ENCODE measurements around the gene TFEC. TPM values are rescaled to one million over a fixed set of nuclear protein-coding genes. Genes with fewer than 3 reads are reported as not detected.
"Not testable (repeated sequence)": the region's sequence is repeated elsewhere in the genome, so short reads cannot be mapped to it uniquely, and the experiment has no call there.

The TFEC gene
- total RNA-seq, 1 donor from 2014 or later = 0.56 TPM

- no peaks in the 10 kb centered on the region for H3K27me3 Mint-ChIP-seq (ENCODE audit: unreplicated experiment)
- no peaks in the 10 kb centered on the region for H3K9me3 Mint-ChIP-seq (ENCODE audit: unreplicated experiment)
- no peak for DNase-seq (ENCODE audit: low spot score)
- TF ChIP-seq CTCF (IDR thresholded peaks at IDR 0.05; ENCODE audit: unreplicated experiment) = no peak
- no peak overlapping the region for H3K27ac Mint-ChIP-seq (ENCODE audit: unreplicated experiment)
- H3K36me3 Mint-ChIP-seq (ENCODE audit: low read depth, unreplicated experiment) = no peaks in the 10 kb centered on the region
- no peaks in the 10 kb centered on the region for H3K4me1 Mint-ChIP-seq (ENCODE audit: unreplicated experiment)
- H3K4me3 Mint-ChIP-seq (ENCODE audit: unreplicated experiment) = no peak overlapping the region
Measured at GRCh38 chr7:115937960-115938359, 92.6 kb downstream of the TFEC start.

GRCh38 chr7:115933471-115933870 lies 97.1 kb downstream of the TFEC start:
- Mint-ChIP-seq H3K4me3 (ENCODE audit: unreplicated experiment) (no peak overlapping the region), H3K9me3 (ENCODE audit: unreplicated experiment) (no peaks in the 10 kb centered on the region), H3K4me1 (ENCODE audit: unreplicated experiment) (no peaks in the 10 kb centered on the region), H3K27ac (ENCODE audit: unreplicated experiment) (no peak overlapping the region), H3K36me3 (ENCODE audit: low read depth, unreplicated experiment) (no peaks in the 10 kb centered on the region), H3K27me3 (ENCODE audit: unreplicated experiment) (no peaks in the 10 kb centered on the region)
- no peak for DNase-seq (ENCODE audit: low spot score)
- no peak for TF ChIP-seq CTCF (IDR thresholded peaks at IDR 0.05; ENCODE audit: unreplicated experiment)

- Mint-ChIP-seq H3K27me3 (ENCODE audit: unreplicated experiment) (no peaks in the 10 kb centered on the region), H3K9me3 (ENCODE audit: unreplicated experiment) (no peaks in the 10 kb centered on the region), H3K4me3 (ENCODE audit: unreplicated experiment) (no peak overlapping the region), H3K4me1 (ENCODE audit: unreplicated experiment) (no peaks in the 10 kb centered on the region), H3K36me3 (ENCODE audit: low read depth, unreplicated experiment) (no peaks in the 10 kb centered on the region), H3K27ac (ENCODE audit: unreplicated experiment) (no peak overlapping the region)
- no peak for TF ChIP-seq CTCF (IDR thresholded peaks at IDR 0.05; ENCODE audit: unreplicated experiment)
- no peak for DNase-seq (ENCODE audit: low spot score)
Measured at GRCh38 chr7:115932880-115933279, 97.7 kb downstream of the TFEC start.

GRCh38 chr7:115930184-115930583 lies 100.4 kb downstream of the TFEC start:
- not testable (repeated sequence) for H3K36me3 Mint-ChIP-seq (ENCODE audit: low read depth, unreplicated experiment); H3K4me3 Mint-ChIP-seq (ENCODE audit: unreplicated experiment); H3K27ac Mint-ChIP-seq (ENCODE audit: unreplicated experiment); H3K4me1 Mint-ChIP-seq (ENCODE audit: unreplicated experiment); H3K27me3 Mint-ChIP-seq (ENCODE audit: unreplicated experiment); DNase-seq (ENCODE audit: low spot score); H3K9me3 Mint-ChIP-seq (ENCODE audit: unreplicated experiment)

GRCh38 chr7:115929736-115930135 lies 100.8 kb downstream of the TFEC start:
- H3K9me3 Mint-ChIP-seq (ENCODE audit: unreplicated experiment); H3K4me1 Mint-ChIP-seq (ENCODE audit: unreplicated experiment); H3K36me3 Mint-ChIP-seq (ENCODE audit: low read depth, unreplicated experiment); DNase-seq (ENCODE audit: low spot score); H3K27ac Mint-ChIP-seq (ENCODE audit: unreplicated experiment); H3K4me3 Mint-ChIP-seq (ENCODE audit: unreplicated experiment); H3K27me3 Mint-ChIP-seq (ENCODE audit: unreplicated experiment): not testable (repeated sequence)

GRCh38 chr7:115924411-115924810 lies 106.2 kb downstream of the TFEC start:
- no peaks in the 10 kb centered on the region for H3K4me1 Mint-ChIP-seq (ENCODE audit: unreplicated experiment)
- H3K9me3 Mint-ChIP-seq (ENCODE audit: unreplicated experiment) = no peaks in the 10 kb centered on the region
- no peak for TF ChIP-seq CTCF (IDR thresholded peaks at IDR 0.05; ENCODE audit: unreplicated experiment)
- no peak overlapping the region for H3K27ac Mint-ChIP-seq (ENCODE audit: unreplicated experiment)
- DNase-seq (ENCODE audit: low spot score) = no peak
- H3K4me3 Mint-ChIP-seq (ENCODE audit: unreplicated experiment) = no peak overlapping the region
- H3K36me3 Mint-ChIP-seq (ENCODE audit: low read depth, unreplicated experiment) = no peaks in the 10 kb centered on the region
- no peaks in the 10 kb centered on the region for H3K27me3 Mint-ChIP-seq (ENCODE audit: unreplicated experiment)

All from endothelial cell (in vitro differentiated cells).